ENCODE data around the gene FBP2. TPM values are rescaled to one million over a fixed set of nuclear protein-coding genes. Genes with fewer than 3 reads are reported as not detected.

The FBP2 gene
- total and polyA plus RNA-seq, 10 of the 15 experiments (the other 5 are each of a cell fraction or from before 2014, with no cell fraction given) = 0.07 to 1.1 (median 0.12) TPM; not detected in 6

DNA sequence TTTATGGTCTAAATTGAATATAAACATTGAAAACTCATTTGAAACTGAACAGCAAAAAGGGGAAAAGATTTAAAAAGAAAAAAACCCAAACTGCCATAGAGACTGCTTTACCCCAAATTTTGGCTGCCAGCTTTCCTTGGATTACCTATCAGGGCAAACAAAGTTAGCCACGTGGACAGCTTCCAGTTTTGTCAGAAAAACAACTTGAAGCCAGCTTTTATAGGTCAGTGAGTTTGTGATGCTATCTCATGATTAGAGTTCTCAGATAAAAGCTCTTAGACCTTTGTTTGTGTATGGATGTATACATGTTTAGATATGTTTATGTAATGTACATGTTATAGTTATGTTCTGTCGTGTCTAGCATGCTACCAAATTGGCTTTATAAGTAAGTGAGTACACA is 16.1 kb downstream of the FBP2 start:
- H3K27me3 ChIP-seq (replicated peaks in 1 of 2; ENCODE audit: control insufficient read depth in 2 of 2, insufficient read depth in 2 of 2, low read length in 1 of 2) = no peaks in the 10 kb centered on the region
- CTCF ChIA-PET = no interaction called here
- H3K79me2 ChIP-seq (ENCODE audit: control insufficient read depth, insufficient read depth, low read length) = no peaks in the 10 kb centered on the region
- WGBS (ENCODE audit: insufficient coverage, insufficient replicate concordance, low lambda C conversion rate, missing lambda C conversion rate) = 0% methylated on average over 2 of the region's 2 CpGs
- H3K9me3 ChIP-seq (replicated peaks; ENCODE audit: control insufficient read depth, insufficient read depth, low read length) = no peaks in the 10 kb centered on the region
- SMC1A ChIA-PET (ENCODE audit: uncharacterized antibody, unreplicated experiment) = interaction anchor here (1.1 kb wide), 1 partner anchor 9 kb away, joined by 4 read pairs; no protein-coding TSS in a partner anchor
- TF ChIP-seq, protein P1, sequence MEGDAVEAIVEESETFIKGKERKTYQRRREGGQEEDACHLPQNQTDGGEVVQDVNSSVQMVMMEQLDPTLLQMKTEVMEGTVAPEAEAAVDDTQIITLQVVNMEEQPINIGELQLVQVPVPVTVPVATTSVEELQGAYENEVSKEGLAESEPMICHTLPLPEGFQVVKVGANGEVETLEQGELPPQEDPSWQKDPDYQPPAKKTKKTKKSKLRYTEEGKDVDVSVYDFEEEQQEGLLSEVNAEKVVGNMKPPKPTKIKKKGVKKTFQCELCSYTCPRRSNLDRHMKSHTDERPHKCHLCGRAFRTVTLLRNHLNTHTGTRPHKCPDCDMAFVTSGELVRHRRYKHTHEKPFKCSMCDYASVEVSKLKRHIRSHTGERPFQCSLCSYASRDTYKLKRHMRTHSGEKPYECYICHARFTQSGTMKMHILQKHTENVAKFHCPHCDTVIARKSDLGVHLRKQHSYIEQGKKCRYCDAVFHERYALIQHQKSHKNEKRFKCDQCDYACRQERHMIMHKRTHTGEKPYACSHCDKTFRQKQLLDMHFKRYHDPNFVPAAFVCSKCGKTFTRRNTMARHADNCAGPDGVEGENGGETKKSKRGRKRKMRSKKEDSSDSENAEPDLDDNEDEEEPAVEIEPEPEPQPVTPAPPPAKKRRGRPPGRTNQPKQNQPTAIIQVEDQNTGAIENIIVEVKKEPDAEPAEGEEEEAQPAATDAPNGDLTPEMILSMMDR (IDR thresholded peaks at IDR 0.05 in 2 of 3, conservative IDR thresholded peaks at IDR 0.05 in 1 of 3; ENCODE audit: control insufficient read depth in 2 of 3, extremely low read depth in 1 of 3, insufficient read depth in 1 of 3, low read depth in 3 of 3, low read length in 3 of 3) = no peak
- TF ChIP-seq, protein P2, sequence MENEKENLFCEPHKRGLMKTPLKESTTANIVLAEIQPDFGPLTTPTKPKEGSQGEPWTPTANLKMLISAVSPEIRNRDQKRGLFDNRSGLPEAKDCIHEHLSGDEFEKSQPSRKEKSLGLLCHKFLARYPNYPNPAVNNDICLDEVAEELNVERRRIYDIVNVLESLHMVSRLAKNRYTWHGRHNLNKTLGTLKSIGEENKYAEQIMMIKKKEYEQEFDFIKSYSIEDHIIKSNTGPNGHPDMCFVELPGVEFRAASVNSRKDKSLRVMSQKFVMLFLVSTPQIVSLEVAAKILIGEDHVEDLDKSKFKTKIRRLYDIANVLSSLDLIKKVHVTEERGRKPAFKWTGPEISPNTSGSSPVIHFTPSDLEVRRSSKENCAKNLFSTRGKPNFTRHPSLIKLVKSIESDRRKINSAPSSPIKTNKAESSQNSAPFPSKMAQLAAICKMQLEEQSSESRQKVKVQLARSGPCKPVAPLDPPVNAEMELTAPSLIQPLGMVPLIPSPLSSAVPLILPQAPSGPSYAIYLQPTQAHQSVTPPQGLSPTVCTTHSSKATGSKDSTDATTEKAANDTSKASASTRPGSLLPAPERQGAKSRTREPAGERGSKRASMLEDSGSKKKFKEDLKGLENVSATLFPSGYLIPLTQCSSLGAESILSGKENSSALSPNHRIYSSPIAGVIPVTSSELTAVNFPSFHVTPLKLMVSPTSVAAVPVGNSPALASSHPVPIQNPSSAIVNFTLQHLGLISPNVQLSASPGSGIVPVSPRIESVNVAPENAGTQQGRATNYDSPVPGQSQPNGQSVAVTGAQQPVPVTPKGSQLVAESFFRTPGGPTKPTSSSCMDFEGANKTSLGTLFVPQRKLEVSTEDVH (IDR thresholded peaks at IDR 0.05; ENCODE audit: low read depth, partially characterized antibody) = no peak
- TF ChIP-seq NBN (IDR thresholded peaks at IDR 0.05) = no peak
- TF ChIP-seq GABPA (IDR thresholded peaks at IDR 0.05; ENCODE audit: low read depth) = no peak
- TF ChIP-seq RFX5 (IDR thresholded peaks at IDR 0.05; ENCODE audit: low read depth, low read length) = no peak
- TF ChIP-seq, protein P3, sequence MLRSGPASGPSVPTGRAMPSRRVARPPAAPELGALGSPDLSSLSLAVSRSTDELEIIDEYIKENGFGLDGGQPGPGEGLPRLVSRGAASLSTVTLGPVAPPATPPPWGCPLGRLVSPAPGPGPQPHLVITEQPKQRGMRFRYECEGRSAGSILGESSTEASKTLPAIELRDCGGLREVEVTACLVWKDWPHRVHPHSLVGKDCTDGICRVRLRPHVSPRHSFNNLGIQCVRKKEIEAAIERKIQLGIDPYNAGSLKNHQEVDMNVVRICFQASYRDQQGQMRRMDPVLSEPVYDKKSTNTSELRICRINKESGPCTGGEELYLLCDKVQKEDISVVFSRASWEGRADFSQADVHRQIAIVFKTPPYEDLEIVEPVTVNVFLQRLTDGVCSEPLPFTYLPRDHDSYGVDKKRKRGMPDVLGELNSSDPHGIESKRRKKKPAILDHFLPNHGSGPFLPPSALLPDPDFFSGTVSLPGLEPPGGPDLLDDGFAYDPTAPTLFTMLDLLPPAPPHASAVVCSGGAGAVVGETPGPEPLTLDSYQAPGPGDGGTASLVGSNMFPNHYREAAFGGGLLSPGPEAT (IDR thresholded peaks at IDR 0.05; ENCODE audit: low read depth) = no peak
- TF ChIP-seq, protein P4, sequence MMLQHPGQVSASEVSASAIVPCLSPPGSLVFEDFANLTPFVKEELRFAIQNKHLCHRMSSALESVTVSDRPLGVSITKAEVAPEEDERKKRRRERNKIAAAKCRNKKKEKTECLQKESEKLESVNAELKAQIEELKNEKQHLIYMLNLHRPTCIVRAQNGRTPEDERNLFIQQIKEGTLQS (IDR thresholded peaks at IDR 0.05; ENCODE audit: borderline replicate concordance, extremely low read depth, low read depth, low read length) = no peak
- DNase-seq (ENCODE audit: low read depth, low spot score) = no peak
- H3K4me3 ChIP-seq = no peak overlapping the region
- H3K4me2 ChIP-seq (ENCODE audit: control insufficient read depth, insufficient read depth) = no peak overlapping the region
- no peak for ATAC-seq
- BruUV-seq (replicated peaks) = no TSS peak
- H3K27ac ChIP-seq (ENCODE audit: control insufficient read depth, insufficient read depth) = no peak overlapping the region
- H3K36me3 ChIP-seq (ENCODE audit: control insufficient read depth in 2 of 2, insufficient read depth in 2 of 2, low read length in 1 of 2) = no peaks in the 10 kb centered on the region
- intact Hi-C loops (cut with micrococcal nuclease; ENCODE audit: unreplicated experiment) (no loop called here), in situ Hi-C loops (cut with MboI) (no loop called here)
- FAIRE-seq = no peak
- no peaks in the 10 kb centered on the region; the same call in 1 of the 2 replicates for H3K4me1 ChIP-seq (ENCODE audit: control insufficient read depth, insufficient read depth, low read length)
- RAD21 ChIA-PET (ENCODE audit: unreplicated experiment) = no interaction called here
- no peaks in the 10 kb centered on the region for H4K20me1 ChIP-seq (ENCODE audit: control insufficient read depth, insufficient read depth)
- H2AFZ ChIP-seq (ENCODE audit: control insufficient read depth, low read depth, low read length) = no peak overlapping the region
- POLR2A ChIA-PET = no interaction called here
- H3K9ac ChIP-seq (ENCODE audit: control insufficient read depth, insufficient read depth, low read length) = no peak overlapping the region
